ENCODE measurements around the gene PDE3A.

- TF ChIP-seq POLR2A (IDR thresholded peaks at IDR 0.05) = no peak
- TF ChIP-seq CTCF (IDR thresholded peaks at IDR 0.05) = no peak
These were observed 225.3 kb downstream of the PDE3A start for GRCh38 chr12:20593611-20594010.
